Stimulated activated CD8-positive, alpha-beta memory T cell treated with anti-CD3 and anti-CD28 coated beads, Interleukin-15, amount 100 ng/mL, for 48 hours (primary cell): Measurements from ENCODE around the gene NUP37.
"Not testable (repeated sequence)": the region's sequence is repeated elsewhere in the genome, so short reads cannot be mapped to it uniquely, and the experiment has no call there.

ENCODE experiments used
- DNase-seq, 2 donors: peaks; one replicate each; pipeline ENCODE4 v3.0.0-alpha.2; 2020; ENCODE audit warnings: low read depth in 2 of 2

NUP37 gene

DNA sequence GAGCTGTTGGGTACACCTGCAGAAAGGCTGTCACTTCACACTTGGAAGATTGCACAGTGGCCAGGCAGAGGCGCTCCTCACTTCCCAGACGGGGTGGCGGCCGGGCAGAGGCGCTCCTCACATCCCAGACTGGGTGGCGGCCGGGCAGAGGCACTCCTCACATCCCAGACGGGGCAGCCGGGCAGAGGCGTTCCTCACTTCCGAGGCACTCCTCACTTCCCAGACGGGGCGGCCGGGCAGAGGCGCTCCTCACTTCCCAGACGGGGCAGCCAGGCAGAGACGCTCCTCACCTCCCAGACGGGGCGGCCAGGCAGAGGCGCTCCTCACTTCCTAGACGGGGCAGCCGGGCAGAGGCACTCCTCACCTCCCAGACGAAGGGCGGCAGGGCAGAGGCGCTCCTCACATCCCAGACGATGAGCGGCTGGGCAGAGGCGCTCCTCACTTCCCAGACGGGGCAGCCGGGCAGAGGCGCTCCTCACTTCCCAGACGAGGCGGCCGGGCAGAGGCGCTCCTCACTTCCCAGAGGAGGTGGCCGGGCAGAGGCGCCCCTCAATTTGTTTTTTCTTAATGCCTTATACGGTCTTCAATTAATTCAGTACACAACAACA lies 30.6 kb downstream of the NUP37 start:
- not testable (repeated sequence) for DNase-seq

DNA sequence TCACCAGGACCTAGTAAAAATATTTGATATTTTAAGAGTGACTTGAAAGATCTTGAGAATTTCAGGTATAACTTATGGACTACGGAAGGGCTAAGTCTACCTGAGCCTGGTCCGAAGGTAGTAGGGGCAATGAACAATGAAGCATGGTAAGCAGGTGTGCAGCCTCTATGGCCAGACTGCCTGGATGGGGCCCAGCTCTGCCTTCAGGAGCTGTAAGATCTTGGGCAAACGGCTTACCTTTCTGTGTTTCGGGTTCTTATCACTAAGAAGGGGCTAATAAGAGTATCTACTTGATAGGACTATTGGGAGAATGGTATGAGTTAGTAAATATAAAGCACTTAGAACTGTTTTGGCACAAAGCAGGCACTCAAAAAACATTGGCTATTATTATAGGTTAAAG lies 39.1 kb downstream of the NUP37 start:
- DNase-seq = no peak

DNA sequence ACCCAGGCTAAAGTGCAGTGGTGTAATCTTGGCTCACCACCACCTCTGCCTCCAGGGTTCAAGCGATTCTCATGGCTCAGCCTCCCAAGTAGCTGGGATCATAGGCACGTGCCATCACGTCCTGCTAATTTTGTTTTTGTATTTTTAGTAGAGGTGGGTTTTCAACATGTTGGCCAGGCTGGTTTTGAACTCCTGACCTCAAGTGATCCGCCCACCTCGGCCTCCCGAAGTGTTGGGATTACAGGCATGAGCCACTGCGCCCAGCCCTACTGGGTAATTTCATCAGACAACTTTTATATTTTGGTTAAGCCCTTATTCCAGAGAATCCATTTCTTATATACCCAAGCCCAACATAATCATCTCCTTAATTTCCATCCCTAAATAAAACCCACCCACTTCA lies 47.8 kb downstream of the NUP37 start:
- DNase-seq = not testable (repeated sequence)

DNA sequence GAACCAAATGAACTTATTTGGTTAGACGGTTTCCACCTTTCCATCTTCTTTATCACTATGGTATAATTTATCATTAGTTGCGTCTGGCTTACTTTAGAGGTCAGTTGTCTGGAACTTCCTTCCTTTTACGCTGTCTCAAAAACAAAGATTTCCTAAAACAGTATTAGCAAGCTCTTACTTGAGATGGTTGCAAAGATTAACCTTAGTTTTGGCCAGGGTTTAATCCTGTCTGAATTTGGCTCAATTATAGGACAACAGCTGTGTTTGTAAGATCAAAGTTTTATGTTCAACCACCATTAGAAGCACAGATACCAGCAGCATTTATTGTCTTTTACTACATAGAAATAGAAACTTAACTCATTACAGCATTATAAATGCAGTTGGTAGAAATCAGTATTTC lies 50.2 kb downstream of the NUP37 start:
- no peak for DNase-seq

DNA sequence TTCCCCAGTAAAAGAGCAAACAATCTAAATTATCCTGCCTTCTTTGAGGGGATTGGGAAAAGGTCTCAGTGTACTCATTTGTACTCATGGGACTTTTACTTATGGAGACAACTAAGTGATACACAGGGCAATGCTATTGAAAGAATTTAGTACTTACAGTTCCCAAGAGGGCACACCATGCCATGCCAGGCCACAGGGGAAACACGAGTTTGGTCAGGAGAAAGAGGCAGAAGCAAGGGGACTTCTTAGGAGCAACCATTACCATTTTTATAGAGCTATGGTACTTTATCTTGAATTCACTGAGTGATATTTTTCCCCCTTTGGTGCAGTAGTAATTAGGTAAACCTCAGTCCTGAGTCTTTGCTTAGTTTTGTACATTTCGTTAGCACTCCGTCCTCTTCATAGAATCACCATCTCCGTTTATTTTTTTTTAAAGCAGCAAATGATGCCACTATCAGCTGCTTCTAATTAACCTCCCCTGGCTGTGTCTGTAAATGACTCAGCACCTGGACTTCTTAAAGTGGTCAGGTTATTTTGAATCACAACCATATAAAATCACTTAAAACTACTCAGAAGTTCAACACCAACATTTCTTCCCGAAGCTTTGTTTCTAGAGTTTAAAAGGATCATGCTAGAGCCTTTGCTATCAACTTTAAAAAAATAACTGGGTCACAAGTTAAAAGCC lies 52.2 kb downstream of the NUP37 start:
- no peak for DNase-seq

DNA sequence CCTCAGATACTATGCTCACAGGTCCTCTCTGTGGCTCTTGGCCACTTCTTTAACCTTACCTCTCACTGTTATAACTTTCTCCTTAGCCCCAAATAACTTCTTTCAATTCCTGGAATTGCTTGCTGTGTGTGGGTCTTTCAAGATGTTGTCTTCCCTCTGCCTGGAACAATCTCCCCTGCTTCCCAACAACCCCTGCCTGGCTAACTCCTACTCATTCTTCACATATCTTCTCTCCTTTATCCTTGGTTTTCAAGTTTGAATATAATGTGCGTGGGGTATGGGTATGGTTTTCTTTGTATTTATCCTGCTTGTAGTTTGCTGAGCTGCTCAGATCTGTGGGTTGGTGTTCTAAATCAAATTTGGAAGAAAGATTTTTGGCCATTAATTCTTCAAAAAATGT lies 55.4 kb downstream of the NUP37 start:
- DNase-seq = no peak

DNA sequence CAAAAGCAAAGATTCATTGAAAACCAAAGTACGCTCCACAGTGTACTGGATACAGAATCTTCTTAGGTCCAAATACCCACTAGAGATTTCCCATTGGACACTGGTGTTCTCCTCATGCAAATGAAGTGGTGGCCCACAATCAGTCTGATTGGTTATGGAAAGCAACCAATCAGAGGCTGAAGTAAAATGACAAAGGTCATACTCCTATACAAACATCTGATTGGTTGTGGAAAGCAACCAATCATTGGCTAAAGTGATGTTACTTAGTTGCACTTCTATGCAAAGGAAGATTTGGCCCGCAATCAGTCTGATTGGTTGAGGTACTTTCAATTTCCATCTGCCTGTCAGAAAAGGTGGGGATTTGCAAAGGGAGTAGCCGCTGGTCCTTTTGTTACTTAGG lies 56.8 kb downstream of the NUP37 start:
- DNase-seq = no peak

DNA sequence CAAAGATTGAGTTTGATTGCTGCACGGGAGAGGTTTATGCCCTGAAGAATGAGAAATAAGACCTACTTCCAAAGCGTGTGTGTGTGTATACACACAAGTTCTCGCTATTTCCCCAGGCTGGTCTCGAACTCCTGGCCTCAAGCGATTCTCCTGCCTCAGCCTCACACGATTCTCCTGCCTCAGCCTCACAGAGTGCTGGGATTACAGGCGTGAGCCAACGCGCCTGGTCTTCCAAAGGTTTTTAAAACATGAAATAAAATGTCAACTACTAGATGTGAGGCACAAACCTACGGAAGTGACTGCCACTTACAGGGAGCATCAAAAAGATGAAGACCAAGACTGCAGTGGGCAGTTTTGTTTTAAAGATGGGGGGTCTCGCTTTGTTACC lies 57.5 kb downstream of the NUP37 start:
- no peak for DNase-seq

DNA sequence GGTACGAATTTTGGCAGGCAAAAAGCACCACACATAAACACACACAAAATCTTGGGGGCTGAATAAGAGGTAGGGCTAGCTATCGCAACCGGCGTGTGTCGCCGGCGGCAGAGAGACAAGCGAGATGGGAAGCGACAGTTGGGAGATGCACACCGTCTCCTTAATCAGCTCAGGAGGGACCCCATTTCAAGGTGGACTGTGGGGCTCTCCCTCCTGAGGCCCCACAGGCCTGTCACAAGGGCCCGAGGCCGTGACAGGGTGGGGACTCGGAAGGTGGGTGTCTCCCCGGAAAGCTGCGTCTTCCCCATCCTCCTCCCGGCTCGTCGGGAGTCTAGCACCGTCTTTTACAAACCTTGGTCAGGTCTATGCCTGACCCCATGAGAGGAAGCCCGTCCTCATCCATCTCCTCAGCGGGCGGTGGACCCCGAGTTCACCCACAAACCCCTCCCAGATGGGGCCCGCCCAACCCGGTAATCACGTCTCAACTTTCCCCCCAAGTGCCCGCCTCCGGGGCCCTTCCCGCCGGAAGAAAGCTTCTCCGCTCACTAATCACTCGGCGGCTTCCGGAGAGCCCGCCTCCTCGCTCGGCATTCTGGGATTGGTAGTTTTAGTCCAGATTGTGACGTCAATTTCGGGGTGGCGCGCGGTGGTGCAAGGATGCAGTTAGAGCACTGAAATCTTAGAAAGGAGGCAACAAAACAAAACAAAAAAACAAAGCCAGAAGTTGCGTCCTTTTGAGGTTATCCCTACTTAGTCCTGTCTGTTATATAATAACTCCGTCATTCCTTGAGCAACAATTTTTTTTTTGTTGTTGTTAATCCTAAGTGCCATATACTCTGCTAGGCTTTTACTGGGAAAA lies 58.1 kb downstream of the NUP37 start, which contains the start of gene WASHC3:
Gene WASHC3, minus strand, starts transcription at position 432 of the 859 bp plus-strand sequence. Its CDS starts 29 bp downstream, at position 403.
- DNase-seq = peak; percentile 92 to 93

DNA sequence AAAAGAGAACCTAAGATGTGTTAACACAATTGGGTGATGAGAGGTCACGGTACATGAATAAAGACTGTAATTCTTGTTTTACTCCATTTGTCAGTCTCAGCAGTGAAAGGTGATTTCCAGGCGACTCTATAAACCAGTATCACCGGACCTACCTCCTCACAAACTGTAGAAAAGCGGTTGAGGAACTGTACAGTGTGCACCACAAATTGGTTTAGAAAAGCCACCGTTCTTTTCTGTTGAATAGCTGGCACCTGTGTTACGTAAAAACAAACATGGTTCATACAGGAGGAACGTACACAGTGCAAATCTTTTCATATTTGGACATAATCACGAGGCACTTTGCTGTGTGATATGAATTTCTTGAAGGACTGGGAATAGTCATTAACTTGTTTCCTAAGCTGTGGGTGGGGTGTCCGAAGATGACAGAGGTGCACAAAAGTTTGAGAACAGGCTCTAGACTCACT lies 58.8 kb downstream of the NUP37 start:
- no peak for DNase-seq

DNA sequence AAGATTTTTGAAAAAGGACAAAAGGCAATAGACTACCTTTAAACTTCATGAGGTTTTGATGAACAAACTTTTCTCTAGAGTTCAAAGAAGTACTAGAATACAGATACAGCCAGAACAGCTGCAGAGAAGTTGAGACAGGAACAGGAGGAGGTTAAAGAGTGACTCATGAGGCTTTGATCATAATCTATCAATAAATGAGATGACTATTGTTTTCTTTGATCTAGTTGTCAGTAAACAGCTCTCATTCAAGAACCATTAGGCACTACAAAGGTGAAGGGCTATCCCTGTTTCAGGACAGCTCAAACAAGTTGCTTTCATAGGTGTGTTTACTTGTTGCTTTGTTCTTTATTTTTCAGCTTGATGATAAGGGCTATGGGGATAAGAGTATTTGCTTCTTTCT lies 60.6 kb downstream of the NUP37 start:
- DNase-seq = no peak

DNA sequence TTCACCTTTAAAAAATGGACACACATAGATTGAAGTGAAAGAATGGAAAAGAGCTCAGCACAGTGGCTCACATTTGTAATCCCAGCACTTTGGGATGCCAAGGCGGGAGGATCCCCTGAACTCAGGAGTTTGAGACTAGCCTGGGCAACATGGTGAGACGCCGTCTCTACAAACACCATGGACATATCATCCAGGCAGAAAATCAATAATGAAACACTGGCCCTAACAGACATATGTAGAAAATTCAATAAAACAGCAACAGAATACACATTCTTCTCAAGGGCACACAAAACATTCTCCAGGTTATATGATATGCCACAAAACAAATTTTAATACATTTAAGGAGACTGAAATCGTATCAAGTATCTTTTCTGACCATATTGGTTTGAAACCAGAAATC lies 65.6 kb downstream of the NUP37 start:
- no peak for DNase-seq

DNA sequence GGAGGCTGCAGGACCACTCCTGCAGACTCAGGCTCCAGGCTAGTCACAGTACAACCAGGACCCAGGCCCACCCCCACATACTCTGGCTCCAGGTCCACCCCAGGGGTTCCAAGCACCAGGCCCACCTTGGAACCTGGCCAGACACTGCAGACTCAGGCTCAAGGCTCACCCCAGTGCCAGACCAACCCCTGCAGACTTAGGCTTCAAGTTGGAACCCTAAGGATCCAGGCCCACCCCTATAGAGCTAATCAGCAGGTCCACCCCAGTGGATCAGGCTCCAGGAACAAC lies 66.9 kb downstream of the NUP37 start:
- DNase-seq = no peak

DNA sequence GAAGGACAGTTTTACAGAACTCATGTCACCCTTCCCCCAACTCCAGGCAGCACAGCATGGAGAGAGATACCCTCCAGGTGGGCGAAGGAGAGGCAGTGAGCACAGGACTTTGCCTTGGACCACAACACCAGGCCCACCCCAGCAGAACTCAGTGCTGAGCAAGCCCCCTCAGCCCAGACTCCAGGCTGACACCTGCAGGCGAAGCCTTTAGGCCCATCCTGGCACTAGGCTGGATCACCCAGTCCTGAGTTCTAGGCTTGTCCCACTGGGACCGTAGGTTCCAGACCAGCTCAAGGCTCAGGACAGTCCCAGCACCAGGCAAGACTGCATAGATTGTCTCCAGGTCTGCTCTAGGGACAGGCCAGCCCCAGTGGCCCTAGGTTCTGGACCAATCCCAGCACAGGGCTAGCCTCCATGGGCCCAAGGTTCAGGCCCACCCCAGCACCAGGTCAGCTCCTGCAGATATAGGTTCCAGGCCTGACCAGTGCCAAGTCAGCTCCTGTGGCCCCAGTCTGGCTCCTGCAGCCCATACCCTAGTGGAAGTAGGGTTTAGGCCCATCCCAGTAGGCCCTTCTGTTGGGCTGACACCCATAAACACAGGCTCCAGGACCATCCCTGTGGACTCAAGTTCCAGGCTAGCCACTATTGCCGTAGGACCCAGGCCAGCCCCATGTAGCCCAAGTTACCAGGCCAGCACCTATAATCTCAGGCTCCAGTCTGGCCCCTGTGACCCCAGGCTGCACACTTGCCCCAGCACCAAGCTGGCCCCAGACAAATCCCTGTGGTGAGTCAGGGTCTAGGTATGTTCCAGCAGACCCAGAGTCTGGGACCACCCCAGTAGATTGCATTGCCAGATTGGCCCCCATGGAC lies 67.5 kb downstream of the NUP37 start:
- no peak for DNase-seq

DNA sequence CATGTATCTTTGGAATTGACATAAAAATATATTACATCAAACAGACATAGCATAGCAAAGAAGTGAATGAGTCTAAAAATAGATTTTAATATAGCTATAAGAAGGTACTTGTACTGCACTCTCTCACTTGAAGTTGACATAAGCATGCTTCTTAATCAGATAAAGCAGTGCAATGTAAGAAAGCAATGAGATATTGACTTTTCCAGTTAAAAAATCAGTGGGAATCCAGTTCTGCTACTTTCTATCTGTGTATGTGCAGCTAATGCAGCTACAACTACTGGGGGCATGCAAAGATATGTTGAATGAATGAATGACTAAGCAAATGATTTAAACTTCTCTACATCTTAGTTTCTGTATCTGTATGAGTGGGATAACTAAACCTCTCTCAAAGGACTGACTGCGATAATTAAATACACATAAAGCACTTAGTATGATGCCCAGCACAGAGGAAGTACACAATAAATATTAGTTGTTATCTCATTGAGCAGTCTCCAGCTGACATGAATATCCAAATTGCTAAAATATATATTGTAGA lies 68.4 kb downstream of the NUP37 start:
- no peak for DNase-seq

DNA sequence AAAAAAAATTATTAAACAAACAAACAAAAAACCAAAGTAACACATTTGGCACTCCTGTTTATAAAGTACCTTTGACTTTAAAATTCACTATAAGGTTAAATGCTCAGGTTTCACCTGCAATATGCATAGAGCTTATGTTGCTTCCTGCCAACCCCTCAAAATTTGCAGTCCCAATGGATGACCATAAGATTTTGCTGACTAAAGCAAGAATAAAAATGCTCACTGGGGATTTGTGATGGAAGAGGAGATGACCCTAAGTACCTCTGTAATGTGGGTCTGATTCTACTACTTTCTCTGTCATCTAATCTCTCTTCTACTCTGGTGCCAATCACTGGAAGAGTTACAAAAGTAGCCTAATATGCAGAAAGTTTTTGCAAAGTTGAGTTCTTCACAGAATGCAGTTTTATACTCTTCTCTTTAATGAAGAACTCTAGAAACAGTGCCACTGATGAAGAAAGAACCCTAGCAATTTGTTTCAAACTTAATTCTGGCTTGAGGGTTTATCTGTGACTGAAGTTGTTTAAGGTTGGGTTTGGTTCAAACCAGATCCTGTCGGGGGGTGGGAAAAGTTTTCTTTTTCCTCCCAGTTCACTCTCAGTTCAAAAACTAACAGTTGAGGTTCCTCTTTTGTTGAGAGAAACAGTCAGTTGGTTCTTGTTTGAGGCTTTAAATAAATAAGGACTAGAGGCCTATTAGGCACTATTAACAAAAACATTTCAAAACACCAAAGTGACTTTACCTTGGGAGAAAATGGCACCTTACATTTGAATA lies 69.1 kb downstream of the NUP37 start:
- DNase-seq = no peak

DNA sequence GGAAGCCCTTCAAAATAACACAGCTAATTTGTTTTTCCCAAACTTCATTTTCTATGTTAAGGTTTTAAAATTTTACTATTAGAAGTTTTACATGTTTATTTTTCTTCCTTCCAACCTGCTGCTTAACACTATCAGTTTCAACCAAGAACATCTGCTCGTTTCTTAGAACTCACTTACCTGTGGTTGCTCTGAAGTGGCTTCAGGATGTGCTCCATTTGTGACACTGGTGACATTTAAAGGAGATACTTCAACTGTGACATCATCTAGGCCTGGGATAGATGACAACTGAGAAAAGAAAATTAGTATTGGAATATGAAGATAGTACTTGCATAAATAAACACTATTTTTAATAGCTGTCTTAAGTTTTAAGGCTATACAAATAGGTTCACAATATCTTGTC lies 76.0 kb downstream of the NUP37 start:
- DNase-seq = no peak

DNA sequence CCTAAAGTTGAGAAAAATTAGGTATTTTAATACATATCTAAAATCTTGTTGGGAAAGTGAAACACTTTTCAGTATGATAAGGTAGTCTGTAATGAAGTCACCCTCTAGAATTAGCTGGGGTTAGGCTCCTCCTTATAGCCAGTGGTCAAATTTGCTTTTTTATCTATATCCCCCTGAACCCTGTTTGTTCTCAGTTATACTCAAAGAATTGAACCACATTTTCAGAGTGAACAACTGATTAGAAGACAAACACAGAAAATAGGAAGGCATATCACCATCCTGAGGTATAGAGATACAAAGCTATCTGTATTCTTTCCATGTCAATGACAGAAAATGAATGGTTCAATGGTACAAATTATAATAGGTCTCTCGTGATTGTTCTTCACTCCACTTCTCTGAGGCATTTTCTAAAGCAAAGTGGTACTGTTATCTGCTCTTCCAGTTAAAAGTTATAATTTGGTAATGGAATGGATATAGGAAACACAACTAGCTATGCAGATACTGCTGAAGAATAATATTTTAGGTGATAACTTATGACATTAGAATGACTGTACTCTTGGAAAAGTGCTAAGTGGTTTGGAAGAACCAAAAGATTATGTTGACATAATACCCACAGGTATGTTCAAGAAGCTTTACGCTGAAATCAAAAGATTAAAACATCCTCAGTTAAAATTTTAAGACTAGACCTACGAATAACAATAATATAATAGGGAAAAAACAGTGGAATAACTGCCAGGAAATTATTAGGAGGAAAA lies 85.7 kb downstream of the NUP37 start:
- DNase-seq = no peak

DNA sequence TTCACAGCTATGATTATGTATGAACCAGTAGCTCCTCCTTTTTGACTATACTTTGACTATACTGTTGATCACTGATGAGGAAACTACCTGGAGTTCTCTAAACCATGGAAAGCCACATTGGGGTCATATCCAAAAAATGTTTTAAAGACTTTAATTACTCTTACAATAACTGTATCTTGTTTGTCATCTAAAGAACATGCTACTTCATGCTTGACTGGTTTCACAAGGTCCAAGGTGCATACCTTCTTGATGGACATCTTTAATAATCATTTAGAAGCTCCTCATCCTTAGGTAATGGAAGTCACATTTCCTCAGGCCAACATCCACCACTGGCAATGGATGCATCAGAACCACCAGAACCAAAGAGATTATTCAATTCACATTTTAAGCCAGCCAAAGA lies 88.1 kb downstream of the NUP37 start:
- no peak for DNase-seq

DNA sequence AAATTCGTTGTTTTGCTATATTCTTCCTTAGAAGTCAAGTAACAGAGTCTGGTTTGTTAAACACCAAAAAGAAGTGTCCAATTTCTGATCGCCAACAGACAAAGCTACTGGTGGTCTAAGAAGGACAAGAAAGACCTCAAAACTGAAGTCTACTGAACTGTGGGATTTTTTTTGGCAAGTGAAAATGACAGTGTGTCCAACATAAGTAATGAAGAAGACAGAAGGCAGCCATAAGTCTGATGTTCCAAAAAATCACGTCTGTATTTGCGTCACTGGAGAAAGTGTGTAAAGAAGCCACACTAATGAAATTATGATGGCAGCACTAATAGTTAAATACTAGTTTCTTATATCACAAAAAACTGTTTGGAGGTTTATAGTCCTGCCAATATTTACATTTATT lies 90.8 kb downstream of the NUP37 start:
- no peak for DNase-seq
